Kidney epithelial cell (primary cell): ENCODE measurements around the gene ELOVL5. TPM values are rescaled to one million over a fixed set of nuclear protein-coding genes. Genes with fewer than 3 reads are reported as not detected.

Experiments
- DNase-seq: peaks from one replicate; pipeline ENCODE4 v3.0.0-alpha.2; 2010; ENCODE audit warnings: low read depth
- H3K27me3 ChIP-seq: 2 replicates; pipeline ENCODE4 v1.6.0; 2011; ENCODE audit warnings: low read length; ENCODE audit not compliant: control insufficient read depth, insufficient read depth
- H3K36me3 ChIP-seq: 2 replicates; pipeline ENCODE4 v1.5.1; 2011; ENCODE audit warnings: low read length; ENCODE audit not compliant: control insufficient read depth, insufficient read depth
- H3K4me3 ChIP-seq: 2 replicates; pipeline ENCODE4 v1.5.1; 2011; ENCODE audit warnings: low read depth, mild to moderate bottlenecking, control low read depth, low read length
- CTCF ChIP-seq: IDR thresholded peaks from 2 replicates; pipeline ENCODE4 v1.5.1; 2011; ENCODE audit warnings: mild to moderate bottlenecking, moderate library complexity, low read length, control low read depth, inconsistent platforms; ENCODE audit not compliant: insufficient read depth, poor library complexity, severe bottlenecking
- total RNA-seq: library from RNA; depleted of rRNA; stranded (reverse); fragments of >200 nt; gene quantifications from 2 replicates; pipeline ENCODE4 v1.2.3, GENCODE V29; 2015

Gene ELOVL5
- total RNA-seq, 1 donor from 2014 or later: 63.6 TPM

- H3K36me3 ChIP-seq: no peaks in the 10 kb centered on the region
- no peak overlapping the region for H3K4me3 ChIP-seq
Observed at GRCh38 chr6:53281518-53282215, 67.1 kb downstream of the ELOVL5 start.

GRCh38 chr6:53280207-53280606, 68.5 kb downstream of the ELOVL5 start:
- no peak for TF ChIP-seq CTCF
- H3K36me3 ChIP-seq: no peaks in the 10 kb centered on the region
- no peak overlapping the region for H3K4me3 ChIP-seq
- no peak for DNase-seq
- H3K27me3 ChIP-seq: no peaks in the 10 kb centered on the region

More at GRCh38 chr6:53281518-53282215, 67.1 kb downstream of the ELOVL5 start:
- DNase-seq: no peak
- H3K27me3 ChIP-seq: no peaks in the 10 kb centered on the region
- no peak for TF ChIP-seq CTCF

GRCh38 chr6:53279293-53279692, 69.5 kb downstream of the ELOVL5 start:
- TF ChIP-seq CTCF: no peak
- H3K4me3 ChIP-seq: no peak overlapping the region
- no peaks in the 10 kb centered on the region for H3K27me3 ChIP-seq
- no peaks in the 10 kb centered on the region for H3K36me3 ChIP-seq
- no peak for DNase-seq

DNA sequence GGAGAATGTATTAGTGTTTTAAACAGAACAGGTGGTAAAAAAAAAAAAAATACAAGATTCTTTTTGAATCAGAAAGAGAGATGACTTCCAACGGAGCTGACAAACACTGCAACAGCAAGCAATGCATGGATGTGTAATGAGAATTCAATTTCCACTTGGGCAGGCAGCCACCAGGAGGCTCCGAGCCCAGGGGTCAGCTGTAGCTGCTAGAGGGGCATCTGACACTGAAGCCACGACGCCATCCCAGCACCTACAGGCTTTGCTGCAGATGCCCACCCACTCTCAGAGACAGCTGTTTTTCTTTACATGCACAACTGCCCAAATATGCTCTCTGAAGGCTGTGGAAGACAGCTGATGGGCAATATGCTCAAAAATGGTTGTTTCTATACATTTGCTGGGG, 75.4 kb downstream of the ELOVL5 start:
- TF ChIP-seq CTCF: no peak
- no peak for DNase-seq
- Histone ChIP-seq H3K4me3 (no peak overlapping the region), H3K36me3 (peaks cover 3% of the 10 kb centered on the region), H3K27me3 (no peaks in the 10 kb centered on the region)

DNA sequence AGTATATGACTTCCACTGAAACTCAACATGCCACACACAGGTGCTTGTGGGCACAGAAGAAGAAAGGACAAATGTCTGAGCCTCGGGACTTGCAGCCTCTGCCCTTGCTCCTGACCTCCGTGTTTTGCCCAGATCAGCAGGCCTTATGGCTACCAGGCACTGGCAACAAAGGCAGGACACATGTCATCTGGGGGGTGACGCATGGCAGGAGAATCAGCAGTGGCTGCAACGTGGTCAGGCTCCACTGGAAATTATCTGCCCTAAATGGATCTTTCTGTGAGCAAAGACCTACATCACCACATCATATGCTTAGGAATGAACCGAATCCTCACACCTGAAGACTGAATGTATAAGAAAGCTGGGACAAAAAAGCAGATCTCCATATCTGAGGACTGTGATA, 78.9 kb downstream of the ELOVL5 start:
- H3K27me3 ChIP-seq: no peaks in the 10 kb centered on the region
- H3K4me3 ChIP-seq: no peak overlapping the region
- TF ChIP-seq CTCF: no peak
- DNase-seq: no peak
- peaks cover 3% of the 10 kb centered on the region for H3K36me3 ChIP-seq
